Germinal center (tissue), 1 donor: ENCODE data around the gene STK38L.

Source experiments
- DNase-seq: peaks from one replicate; pipeline ENCODE4 v3.0.0; 2012; ENCODE audit warnings: mixed read lengths, low spot score

The STK38L gene

DNA sequence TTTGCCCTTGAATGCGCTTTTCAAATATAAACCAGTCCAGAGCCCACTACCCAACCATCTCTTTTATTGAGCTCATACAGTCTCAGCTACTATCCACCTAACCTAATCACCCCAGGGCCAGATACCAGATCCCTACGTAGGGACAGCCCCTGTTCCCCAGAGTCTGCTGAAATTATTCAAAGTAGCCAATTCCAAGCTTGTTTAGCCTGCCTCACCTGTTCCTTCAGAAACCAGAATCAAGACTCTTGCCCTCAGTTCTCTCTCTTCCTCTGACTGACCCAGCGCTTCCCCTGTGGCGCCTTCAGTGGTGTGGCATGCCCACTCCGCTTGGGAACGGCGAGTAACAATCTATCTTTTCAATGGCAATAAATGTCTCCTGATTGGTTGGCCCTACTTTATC lies 107.4 kb downstream of the STK38L start:
- no peak for DNase-seq

DNA sequence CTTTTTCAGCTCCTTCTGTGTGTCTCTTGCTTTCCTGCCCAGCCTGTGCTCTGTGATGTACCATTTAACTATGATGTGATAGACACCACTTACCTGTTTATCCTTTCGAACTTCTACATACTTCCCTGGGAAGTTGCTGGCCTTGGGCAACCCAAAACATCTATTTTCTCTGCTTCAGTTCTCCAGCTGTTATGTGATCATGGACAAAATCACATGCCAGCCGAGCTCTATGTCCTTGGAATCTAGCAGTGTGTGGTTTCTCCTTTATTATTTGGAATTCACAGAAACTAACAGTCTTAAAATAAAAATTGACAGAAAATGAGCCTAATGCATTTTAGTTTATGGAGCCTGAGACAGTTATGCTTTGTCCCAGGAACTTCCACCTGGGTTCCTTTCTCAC lies 111.4 kb downstream of the STK38L start:
- no peak for DNase-seq

- no peak for DNase-seq
Measured at GRCh38 chr12:27355979-27356378, 111.9 kb downstream of the STK38L start.

DNA sequence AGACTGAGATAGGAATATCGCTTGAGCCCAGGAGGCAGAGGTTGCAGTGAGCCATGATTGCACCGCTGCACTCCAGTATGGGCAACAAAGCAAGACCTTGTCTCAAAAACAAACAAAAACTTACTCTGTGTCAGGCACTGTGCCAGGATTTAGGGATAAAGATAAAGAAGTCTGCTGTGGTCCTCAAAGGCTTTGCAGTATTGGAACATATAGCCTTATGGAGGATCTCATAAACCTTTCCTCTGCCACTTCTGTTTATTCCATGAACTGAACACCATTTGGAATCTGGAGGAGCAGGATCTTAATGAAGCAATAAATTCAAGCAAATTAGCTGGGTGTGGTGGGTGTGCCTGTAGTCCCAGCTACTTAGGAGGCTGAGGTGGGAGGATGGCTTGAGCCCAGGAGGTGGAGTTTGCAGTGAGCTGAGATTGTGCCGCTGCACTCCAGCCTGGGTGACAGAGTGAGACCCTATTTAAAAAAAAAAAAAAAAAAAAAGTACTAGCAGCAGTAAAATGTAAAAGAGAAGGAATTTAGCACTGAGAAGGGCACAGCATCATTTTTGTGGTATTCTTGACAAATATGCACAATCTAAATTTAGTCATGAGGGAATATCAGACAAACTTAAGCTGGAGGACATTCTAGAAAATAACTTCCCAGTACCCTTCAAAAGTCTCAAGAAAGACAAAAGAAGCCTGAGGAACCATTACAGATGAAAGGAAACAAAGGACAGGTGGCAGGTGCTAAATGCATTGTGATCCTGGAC lies 115.7 kb downstream of the STK38L start:
- DNase-seq, result no peak

DNA sequence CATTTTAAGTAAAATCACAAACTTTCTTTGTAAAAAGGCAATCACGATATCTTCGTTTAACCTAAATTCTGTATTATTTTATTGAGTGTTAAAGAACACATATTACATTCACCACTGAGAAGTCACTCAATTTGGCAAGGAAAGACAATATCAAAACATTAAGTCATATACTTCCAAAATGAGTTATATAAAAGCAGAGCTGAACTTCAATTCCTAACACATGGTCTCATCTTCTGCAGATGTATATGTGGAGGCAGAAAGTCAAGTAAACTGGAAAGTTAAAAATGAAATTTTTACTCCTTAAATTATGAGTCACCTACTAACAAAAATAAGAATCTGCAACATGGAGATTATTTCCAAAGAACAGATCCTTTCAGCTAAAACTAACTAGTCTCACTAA lies 117.3 kb downstream of the STK38L start:
- DNase-seq, result no peak

- DNase-seq, result no peak
Measured at GRCh38 chr12:27366621-27367020, 122.5 kb downstream of the STK38L start.

- no peak for DNase-seq
Measured at GRCh38 chr12:27367078-27367477, 123.0 kb downstream of the STK38L start.
